SK-N-SH (cell line): Measurements from ENCODE around the gene STS.

ENCODE experiments used
- NFIC ChIP-seq: IDR thresholded peaks from 2 replicates; pipeline ENCODE4 v1.4.0; 2012; ENCODE audit warnings: borderline replicate concordance
- POLR2AphosphoS5 ChIP-seq: IDR thresholded peaks from 2 replicates; pipeline ENCODE4 v1.6.1; 2012; ENCODE audit warnings: low read depth, low read length
- RCOR1 ChIP-seq: fragments of 150-350 bp; IDR thresholded peaks from 2 replicates; pipeline ENCODE4 v1.6.1; 2017; ENCODE audit warnings: antibody characterized with exemption, low read length
- RFX5 ChIP-seq: IDR thresholded peaks from 2 replicates; pipeline ENCODE4 v1.6.1; 2012; ENCODE audit warnings: mild to moderate bottlenecking, improper control_type of control experiment, low read length

DNA sequence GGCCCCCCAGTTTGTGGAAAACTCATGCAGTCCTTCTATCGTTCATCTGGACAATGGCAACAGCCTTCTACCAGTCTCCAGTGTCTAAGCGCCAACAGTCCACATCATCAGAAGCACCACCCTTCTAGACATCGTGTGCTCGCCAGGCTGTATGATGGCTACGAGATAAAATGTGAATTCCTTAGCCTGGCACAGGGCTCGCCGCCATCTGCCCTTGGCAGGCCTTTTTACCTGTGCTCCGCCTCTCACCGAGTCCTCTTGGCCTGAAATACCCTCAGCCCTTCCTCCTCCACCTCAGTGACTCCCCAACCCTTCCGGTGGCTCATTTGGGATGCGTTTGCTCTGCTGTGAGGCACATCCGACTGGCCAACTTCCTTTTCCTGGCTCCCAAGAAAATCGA is 15.9 kb upstream of the STS start:
- TF ChIP-seq NFIC (no peak), POLR2AphosphoS5 (no peak), RFX5 (no peak), RCOR1 (no peak)
